ENCODE results near the gene SMURF1.
"Not testable (repeated sequence)": the region's sequence is repeated elsewhere in the genome, so short reads cannot be mapped to it uniquely, and the experiment has no call there.

SMURF1 gene

DNA sequence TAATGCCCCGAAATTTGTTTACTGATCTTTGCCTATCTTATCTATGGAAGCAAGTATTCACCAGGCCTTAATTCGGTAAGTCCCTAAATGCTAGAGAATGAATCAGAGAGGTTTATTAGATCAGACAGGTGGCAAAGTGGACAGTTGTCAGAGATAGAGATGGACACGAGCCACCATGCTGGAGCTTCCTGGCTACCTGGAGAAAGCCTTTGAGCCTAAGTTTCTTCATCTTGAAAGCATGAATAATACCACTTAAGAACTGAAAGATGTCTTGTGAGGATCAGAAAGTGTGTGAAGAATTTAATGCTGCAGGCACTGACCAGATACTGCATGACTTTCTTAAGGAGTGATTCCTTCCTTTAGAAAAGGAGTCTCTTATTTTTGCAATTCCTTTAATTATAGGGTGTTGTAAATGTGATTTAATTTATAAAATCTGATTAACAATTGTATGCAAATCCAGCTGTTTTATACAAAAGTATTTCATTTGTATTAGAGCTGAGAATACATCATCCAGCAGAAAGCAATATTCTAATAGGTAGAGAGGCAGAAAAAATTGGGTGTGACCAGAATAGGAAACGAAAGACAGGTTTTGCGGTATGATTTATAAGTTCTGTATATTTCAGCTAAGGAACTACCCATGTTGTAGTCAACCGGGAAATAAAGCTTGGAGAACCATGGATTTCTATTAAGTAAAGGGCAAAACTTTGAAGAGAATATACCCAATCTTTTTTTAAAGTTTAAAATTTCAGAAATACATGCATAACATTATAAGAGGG lies 82.7 kb downstream of the SMURF1 start:
- no peak overlapping the region for H3K4me3 ChIP-seq (ENCODE audit: low read depth, low read length)

DNA sequence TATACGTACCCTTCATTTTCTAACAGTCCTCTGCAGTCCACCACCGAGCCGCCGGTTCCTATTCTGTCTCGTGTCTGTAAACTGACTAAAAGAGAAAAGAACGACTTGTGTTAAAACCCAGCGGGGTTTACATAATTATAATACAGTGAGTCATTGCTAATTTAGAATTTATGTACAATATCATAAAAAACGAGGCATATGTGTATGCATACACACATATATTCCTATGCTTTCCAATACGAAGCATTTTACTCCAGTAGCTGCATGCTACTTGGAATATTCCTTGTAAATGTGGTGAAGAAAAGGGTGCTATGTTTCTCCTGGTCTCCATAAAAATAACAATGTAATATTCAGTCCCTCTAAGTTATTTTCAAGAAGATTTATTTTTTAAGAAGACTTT lies 89.1 kb downstream of the SMURF1 start:
- no peak overlapping the region for H3K4me3 ChIP-seq (ENCODE audit: low read depth, low read length)

DNA sequence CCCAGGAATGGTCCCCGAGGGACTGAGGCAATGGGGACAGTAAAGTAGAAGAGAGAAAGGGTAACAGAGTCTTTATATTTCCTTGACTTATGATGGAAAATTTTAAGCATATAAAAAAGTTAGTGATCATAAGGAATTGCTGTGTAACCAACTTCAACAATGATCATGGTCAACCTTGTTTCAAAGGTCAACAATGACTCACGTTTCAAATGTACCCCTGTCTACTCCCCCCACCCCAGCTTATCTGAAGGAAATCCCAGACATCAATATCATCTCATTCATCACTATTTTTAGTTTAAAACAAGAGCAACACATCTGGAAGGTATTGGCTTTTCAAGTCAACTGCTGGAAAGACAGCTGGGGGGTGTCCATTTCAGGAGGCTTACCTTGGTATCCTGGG lies 92.9 kb downstream of the SMURF1 start:
- no peak overlapping the region for H3K4me3 ChIP-seq (ENCODE audit: low read depth, low read length)

DNA sequence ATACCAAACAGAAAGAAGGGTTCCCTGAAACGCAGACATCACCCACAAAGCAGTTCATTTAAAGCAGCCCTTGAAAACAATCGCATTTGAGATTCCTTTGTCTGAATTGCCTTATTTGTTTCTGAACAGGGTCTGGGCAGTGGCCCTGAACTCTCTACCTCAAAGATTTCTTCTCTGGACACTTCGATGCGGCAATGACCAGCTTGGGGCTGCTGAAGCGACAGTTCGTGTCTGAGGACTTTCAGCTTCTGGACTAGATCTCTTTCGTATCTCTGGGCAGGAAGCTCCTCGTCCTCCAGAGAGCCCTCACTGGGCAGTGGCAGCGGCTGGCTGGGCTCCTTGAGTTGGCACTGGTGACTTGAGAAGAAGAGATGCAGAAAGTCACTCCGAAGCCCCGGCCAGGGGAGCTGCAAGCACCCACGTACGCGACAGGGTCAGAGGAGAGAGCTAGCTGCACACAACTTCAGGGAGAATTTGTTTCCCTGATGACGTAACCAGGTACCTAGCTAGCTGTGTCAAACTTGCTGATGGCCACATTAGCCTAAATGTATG lies 96.3 kb downstream of the SMURF1 start:
- H3K4me3 ChIP-seq (ENCODE audit: low read depth, low read length) = no peak overlapping the region

DNA sequence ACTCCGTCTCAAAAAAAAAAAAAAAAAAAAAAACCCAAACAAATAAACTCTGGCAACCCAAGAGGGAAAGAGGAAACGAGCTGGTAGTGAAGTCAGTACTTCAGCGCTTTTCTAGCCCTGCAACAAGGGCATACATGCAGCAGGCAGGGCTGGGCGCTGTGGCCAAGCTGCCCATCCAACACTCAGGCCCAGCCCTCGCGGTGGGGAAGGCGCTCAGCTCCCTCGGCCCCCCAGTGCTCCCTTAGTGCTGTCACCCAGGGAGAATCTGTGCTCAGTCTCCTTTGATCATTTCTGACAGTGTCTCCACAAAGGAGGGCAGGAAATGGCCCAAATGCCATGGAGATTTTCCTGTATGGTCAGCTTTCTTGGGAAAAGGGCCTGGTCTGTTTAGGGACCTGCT lies 97.2 kb downstream of the SMURF1 start:
- H3K4me3 ChIP-seq (ENCODE audit: low read depth, low read length) = no peak overlapping the region

DNA sequence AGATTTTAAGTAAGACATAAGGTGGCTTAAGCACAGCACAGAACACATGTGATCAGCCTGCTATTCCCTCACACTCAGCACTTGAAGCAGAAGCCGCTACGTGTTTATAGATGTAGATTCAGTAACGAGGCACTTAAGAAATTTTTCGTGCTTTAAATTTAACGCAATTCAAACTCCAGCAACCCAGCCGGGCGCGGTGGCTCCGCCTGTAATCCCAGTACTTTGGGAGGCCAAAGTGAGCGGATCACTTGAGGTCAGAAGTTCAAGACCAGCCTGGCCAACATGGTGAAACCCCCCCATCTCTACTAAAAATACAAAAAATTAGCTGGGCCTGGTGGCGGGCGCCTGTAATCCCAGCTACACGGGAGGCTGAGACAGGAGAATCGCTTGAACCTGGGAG lies 97.6 kb downstream of the SMURF1 start:
- H3K4me3 ChIP-seq (ENCODE audit: low read depth, low read length) = not testable (repeated sequence)

DNA sequence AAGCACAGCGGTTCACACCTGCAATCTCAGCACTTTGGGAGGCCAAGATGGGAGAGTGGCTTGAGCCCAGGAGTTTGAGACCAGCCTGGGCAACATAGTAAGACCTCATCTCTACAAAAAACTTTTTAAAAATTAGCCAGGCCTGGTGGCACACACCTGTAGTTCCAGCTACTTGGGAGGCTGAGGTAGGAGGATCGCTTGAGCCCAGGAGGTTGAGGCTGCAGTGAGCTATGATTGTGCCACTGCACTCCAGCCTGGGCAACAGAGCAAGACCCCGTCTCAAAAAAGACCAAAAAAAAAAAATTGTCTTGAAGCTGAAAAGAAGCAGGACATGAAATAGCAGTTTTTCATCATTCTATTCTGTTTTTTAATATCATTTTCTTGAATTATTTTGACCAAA lies 99.0 kb downstream of the SMURF1 start:
- H3K4me3 ChIP-seq (ENCODE audit: low read depth, low read length) = not testable (repeated sequence)

DNA sequence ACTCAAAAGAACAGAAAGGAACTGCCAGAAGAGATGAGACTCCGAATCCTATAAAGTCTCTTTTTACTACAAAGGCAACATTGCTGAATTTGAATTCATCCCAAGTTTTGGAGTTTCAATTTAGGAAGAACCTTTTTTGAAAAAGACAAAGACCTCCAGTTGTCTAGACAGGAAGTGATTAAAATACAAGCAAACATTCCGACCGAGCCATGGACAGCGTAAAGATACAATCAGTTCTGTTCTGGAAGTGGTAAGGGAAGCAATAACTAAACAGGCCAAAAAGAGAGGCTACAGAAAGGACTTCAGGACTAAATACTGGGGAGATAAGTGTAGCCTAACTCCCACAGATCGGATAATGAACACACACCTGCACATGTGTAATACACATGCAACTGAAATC lies 101.0 kb downstream of the SMURF1 start:
- H3K4me3 ChIP-seq (ENCODE audit: low read depth, low read length) = no peak overlapping the region

DNA sequence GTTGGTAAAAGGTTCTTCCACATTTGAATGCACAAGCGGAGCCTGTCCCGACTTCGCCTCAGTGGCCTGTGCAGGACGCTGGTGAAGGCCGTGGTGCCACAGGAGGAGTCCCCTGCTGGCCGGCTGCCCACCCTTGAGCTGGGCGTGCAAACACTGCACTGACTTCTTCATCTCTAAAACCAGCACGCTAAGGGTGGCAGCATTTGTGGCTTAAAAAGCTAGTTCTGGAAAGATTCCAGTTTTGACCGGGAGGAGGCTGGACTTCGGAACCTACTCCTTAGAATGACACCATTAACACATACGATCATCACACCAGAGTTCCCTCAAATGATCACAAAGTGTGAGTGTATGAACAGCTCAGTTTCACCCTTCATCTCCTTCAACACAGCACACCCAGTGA lies 102.4 kb downstream of the SMURF1 start:
- no peak overlapping the region for H3K4me3 ChIP-seq (ENCODE audit: low read depth, low read length)

DNA sequence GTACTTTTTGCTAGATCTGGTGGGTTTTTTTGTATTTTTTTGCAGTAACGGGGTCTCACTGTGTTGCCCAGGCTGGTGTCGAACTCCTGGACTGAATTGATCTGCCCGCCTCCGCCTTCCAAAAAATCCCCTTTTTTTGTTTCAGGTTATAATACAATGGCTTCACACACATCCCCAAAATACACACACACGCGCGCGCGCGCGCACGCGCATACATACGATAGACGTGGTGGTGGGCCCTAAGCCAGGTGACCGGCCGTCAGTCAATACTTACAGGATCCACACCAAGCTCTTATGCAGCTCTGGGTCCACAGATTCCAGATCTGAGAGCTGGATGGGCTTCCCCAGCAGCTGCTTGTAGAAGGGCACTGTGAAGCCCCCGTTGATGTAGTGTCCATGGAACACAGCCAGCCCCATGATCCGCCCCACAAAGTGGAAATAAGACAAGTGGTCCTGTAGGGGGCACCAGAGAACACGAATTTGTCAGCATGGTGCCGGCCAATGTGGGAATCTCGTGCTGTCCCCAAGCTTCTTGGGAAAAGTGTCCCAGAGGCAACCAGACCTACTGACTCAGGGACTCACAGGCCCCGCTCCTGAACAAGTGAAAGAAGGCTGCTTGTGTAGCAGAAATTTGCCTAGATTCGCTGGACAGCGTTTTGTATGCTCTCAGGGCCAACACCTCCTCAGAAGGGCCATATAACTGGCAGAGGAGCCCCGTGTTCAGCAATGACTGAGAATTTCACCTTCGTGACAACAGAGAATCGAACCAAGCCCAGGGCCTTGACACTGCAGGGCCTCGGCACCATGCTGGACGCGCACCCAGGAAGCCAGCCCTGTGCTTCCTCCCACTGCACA lies 103.6 kb downstream of the SMURF1 start:
- H3K4me3 ChIP-seq (ENCODE audit: low read depth, low read length) = no peak overlapping the region

DNA sequence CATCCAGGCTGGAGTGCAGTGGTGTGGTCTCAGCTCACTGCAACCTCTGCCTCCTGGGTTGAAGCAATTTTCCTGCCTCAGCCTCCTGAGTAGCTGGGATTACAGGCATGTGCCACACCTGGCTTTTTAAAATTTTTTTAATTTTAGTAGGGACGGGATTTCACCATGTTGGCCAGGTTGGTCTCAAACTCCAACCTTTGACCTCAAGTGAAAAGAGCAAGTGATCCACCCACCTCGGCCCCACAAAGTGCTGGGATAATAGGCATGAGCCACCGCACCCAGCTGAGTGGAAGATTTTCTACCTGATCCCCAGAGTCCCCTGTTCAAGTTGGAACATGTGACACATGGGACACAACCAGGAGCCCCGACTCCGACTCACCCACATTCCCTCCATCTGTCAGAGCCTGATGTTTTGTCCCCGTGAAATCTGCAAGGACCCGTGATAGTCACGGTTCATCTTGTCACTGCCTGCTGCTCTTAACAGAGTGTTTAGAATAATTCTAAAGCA lies 104.5 kb downstream of the SMURF1 start:
- H3K4me3 ChIP-seq (ENCODE audit: low read depth, low read length) = no peak overlapping the region

DNA sequence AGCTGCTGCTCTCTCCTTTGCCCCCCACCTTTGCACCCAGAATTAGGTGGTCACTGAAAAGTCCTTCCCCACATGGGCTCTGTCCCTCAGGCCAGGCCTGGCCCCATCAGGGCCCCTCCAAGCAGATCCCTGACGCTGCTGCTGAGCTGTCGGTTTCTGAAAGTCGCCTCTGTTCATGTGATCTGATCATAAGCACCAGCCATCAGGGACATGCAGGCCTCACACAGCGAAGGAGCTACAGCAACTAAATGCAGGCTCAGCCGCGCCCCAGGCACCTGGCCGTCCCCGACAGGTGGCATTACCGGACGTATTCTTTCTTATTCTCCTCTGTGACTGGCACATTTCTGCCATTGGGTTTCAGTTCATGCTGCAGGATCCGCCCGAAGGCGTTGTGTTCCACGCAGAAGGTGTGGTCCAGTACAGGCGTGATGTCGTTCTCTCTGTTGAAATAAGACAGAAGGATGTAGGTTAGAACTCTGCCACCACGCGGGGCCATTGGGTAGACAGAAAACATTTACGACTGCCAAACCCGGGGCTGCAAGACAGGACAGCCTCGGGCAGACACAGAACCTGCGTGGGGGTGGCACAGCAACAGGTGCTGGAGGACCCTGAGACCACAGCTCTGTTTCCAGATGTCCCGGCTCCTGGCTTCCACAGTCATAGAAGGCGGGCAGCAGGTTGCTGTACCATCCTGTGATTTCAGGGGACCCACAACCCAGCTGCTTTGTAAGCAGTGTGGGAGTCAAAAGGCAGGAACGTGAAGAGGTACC lies 105.6 kb downstream of the SMURF1 start:
- no peak overlapping the region for H3K4me3 ChIP-seq (ENCODE audit: low read depth, low read length)

DNA sequence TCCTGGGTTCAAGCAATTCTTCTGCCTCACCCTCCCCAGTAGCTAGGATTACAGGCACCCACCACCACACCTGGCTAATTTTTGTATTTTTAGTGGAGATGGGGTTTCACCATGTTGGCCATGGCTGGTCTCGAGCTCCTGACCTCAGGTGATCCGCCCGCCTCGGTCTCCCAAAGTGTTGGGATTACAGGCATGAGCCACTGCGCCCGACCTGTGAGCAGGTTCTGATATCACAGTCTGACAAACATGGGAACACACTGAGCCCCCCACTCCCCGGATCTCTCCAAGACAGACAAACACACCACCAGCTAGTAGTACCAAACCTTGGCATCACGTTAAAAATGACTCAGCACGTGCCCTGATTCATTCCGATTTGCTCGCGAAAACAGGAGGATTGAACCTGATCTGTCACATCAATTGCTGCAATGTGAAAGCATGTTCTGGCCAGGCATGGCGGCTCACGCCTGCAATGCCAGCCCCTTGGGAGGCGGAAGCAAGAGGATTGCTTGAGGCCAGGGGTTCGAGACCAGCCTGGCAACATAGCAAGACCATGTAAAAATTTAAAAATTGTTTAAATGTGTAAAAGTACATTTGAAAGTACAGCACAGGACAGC lies 106.5 kb downstream of the SMURF1 start:
- H3K4me3 ChIP-seq (ENCODE audit: low read depth, low read length) = no peak overlapping the region

DNA sequence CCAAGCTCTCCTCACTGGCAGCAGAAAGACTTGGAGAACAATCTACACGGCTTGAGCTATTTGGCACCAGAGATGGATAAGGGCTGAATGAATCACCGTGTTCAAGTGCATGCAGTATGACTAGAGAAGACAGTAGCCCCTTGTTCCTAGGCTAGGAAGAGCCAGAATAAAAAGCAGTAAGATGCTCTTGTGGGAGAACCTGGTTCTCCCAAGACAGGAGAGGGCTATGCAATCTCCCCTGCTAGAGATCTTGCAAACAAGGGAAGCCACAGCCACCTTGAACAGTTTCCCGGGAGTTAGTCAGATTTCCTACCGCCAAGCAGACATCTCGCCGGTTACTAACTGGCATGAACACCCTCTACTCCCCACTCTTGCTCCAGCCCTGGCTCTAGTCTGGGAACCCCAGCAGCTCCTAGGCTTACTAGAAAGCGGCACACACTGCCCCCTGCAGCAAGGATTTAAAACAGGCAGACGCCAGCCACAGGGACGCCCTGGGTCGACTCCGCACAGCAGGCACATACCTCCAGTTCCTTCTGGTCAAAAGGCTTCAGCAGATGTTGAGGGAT lies 107.3 kb downstream of the SMURF1 start:
- H3K4me3 ChIP-seq (ENCODE audit: low read depth, low read length) = no peak overlapping the region

DNA sequence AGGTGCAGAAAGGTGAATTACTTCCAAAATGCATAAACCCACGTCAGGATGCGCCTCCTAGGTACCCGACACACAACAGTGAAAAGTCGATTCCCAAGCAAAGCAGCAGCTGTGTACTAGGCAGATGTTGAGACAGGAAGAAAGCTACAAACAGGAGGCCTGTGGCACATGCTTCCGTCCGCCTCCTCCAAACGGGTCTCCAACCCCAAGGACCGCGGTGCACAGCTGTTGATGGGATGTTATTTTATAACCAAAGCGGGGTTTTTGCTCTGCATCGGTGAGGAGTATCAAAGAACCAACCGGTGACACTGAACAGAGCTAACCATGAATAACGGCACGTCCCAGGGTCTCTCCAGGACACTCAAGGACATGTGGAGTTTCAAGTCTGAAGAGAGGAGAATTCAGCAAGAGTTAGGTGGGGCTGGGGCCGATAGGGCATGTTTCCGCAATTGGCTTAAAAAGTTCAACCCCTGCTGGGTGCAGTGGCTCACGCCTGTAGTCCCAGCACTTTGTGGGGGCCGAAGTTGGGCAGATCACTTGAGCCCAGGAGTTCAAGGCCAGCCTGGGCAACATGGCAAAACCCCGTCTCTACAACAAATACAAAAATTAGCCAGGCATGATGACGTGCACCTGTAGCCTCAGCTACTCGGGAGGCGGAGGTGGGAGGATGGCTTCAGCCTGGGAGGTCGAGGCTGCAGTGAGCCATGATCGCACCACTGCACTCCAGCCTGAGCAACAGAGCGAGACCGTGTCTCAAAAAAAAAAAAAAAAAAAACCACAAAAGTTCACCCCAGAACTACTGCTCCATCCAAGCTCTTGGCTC lies 108.0 kb downstream of the SMURF1 start:
- no peak overlapping the region for H3K4me3 ChIP-seq (ENCODE audit: low read depth, low read length)

DNA sequence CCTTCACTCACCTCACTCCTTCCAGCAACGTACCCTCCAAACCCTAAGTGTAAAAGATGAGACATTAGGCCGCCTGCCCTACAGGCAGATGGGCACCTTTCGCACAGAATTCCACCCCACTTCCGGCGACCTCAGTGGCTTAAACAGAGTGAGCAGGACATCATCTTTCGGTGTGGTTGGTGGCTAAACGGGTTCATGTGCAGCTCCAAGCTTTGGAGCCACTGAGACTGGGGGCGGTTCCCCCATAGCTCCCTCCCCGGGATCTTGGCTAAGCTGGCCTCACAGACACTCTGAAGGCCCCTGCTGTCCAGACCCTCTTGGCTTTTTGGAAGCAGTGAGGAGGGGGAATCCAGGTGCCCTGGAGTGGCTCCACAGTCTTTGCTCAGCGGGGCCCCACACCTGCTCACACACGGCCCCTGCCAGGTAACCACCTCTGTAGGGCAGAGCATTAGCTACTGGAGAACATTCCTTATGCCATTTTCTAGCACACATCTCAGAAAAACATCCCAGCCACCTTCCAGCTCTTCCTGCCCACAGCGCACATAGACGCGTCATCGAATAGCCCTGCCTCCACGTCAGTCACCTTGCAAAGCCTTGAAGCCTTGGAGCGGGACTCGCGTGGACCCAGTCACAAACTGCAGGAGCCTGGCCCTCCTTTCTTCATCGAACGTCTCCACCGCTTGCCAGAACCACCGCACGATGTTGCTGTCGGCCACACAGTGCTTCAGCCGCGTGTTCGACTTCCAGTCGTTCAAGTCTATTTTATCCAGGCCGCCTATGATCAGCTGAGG lies 108.8 kb downstream of the SMURF1 start:
- H3K4me3 ChIP-seq (ENCODE audit: low read depth, low read length) = no peak overlapping the region

DNA sequence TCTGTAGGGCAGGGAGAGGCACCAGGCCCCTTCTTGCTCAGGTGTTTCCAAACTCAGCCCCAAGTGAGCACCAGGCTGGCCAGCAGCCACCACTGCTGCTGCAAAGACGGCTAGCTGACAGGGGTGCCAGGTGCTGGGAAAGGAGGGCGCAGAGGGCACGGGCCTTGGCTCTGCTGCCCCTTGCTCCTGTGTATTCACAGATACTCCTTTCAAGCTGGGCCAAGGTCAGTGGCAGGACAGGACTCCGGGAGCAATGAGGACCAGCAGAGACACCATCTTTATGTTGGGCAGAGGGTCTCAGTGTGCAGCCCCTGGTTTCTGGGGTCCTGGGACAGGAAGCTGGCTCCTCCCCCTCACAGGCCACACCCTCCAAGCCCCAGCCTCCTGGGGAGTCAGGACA lies 110.1 kb downstream of the SMURF1 start:
- no peak overlapping the region for H3K4me3 ChIP-seq (ENCODE audit: low read depth, low read length)

DNA sequence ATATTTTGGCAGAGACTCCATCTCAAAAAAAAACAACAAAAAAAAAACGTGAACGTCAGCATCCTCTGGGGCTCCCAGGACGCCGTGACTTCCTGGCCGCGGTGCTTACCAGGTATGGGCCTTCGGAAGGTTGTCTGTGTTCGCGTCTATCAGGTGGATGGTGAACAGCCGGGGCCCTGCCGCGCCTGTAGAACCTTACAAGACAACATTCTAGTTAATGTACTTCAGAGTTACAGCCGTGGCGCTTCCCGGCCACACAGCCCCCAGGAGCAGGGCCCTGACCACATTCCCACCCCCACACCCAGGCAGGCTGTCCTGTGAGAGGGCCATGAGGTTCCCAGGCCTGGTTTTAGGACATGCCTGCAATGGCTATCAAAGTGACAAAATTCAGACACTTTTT lies 111.0 kb downstream of the SMURF1 start:
- H3K4me3 ChIP-seq (ENCODE audit: low read depth, low read length) = no peak overlapping the region

DNA sequence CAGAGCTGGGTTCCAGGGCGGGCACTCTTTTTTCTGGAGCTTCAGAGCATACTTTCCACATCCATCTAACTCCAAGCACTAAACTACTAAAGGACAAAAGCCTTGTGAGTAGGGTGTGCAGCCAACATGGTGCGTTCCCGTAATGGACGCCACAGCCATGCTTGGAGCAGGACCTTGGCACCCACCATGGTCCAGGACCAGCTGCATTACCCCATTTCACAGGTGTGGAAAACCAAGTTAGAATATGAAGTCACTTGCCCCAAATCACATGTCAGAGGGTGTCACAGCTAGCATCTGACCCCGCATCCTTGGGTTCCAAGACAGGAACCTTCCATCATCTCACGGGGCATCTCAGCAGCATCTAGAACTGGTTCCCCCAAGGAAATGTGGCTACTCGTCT lies 112.4 kb downstream of the SMURF1 start:
- no peak overlapping the region for H3K4me3 ChIP-seq (ENCODE audit: low read depth, low read length)

Data from iPS-11a (cell line).